ENCODE results near the gene NFIX.

The NFIX gene

GRCh38 chr19:13122275-13122878, 127.1 kb downstream of the NFIX start:
- no peak overlapping the region for H3K9ac ChIP-seq (ENCODE audit: low read depth, low read length)
- peaks cover 18% of the 10 kb centered on the region for H3K4me1 ChIP-seq (ENCODE audit: insufficient read depth, low read length)
- H3K4me3 ChIP-seq (ENCODE audit: low read length): no peak overlapping the region
- H3K27me3 ChIP-seq (ENCODE audit: insufficient read depth, low read length): no peaks in the 10 kb centered on the region
- H3K27ac ChIP-seq (ENCODE audit: low read length): no peak overlapping the region
- H3K36me3 ChIP-seq (ENCODE audit: insufficient read depth, low read depth, low read length): peaks cover 37% of the 10 kb centered on the region
- no peaks in the 10 kb centered on the region for H3K9me3 ChIP-seq (ENCODE audit: insufficient read depth, low read depth, low read length)

GRCh38 chr19:13122980-13123957, 128.0 kb downstream of the NFIX start:
- Histone ChIP-seq H3K9me3 (ENCODE audit: insufficient read depth, low read depth, low read length) (no peaks in the 10 kb centered on the region), H3K4me1 (ENCODE audit: insufficient read depth, low read length) (peaks cover 18% of the 10 kb centered on the region), H3K27ac (ENCODE audit: low read length) (no peak overlapping the region), H3K27me3 (ENCODE audit: insufficient read depth, low read length) (no peaks in the 10 kb centered on the region), H3K36me3 (ENCODE audit: insufficient read depth, low read depth, low read length) (peaks cover 37% of the 10 kb centered on the region), H3K4me3 (ENCODE audit: low read length) (no peak overlapping the region), H3K9ac (ENCODE audit: low read depth, low read length) (no peak overlapping the region; the same call in 1 of the 2 replicates)

- Histone ChIP-seq H3K27me3 (ENCODE audit: insufficient read depth, low read length) (no peaks in the 10 kb centered on the region), H3K4me1 (ENCODE audit: insufficient read depth, low read length) (no peaks in the 10 kb centered on the region), H3K4me3 (ENCODE audit: low read length) (no peak overlapping the region), H3K36me3 (ENCODE audit: insufficient read depth, low read depth, low read length) (peaks cover 15% of the 10 kb centered on the region), H3K9ac (ENCODE audit: low read depth, low read length) (no peak overlapping the region), H3K9me3 (ENCODE audit: insufficient read depth, low read depth, low read length) (no peaks in the 10 kb centered on the region; the same call in 1 of the 2 replicates), H3K27ac (ENCODE audit: low read length) (no peak overlapping the region)
Observed at GRCh38 chr19:13127051-13127450, 131.8 kb downstream of the NFIX start.

GRCh38 chr19:13127811-13128575, 132.7 kb downstream of the NFIX start:
- no peak overlapping the region for H3K27ac ChIP-seq (ENCODE audit: low read length)
- H3K36me3 ChIP-seq (ENCODE audit: insufficient read depth, low read depth, low read length): peaks cover 13% of the 10 kb centered on the region; the same call in 1 of the 2 replicates
- H3K4me1 ChIP-seq (ENCODE audit: insufficient read depth, low read length): no peaks in the 10 kb centered on the region
- no peaks in the 10 kb centered on the region; the same call in 1 of the 2 replicates for H3K9me3 ChIP-seq (ENCODE audit: insufficient read depth, low read depth, low read length)
- H3K4me3 ChIP-seq (ENCODE audit: low read length): no peak overlapping the region
- no peak overlapping the region for H3K9ac ChIP-seq (ENCODE audit: low read depth, low read length)
- H3K27me3 ChIP-seq (ENCODE audit: insufficient read depth, low read length): no peaks in the 10 kb centered on the region

- no peaks in the 10 kb centered on the region; the same call in 1 of the 2 replicates for H3K9me3 ChIP-seq (ENCODE audit: insufficient read depth, low read depth, low read length)
- H3K27me3 ChIP-seq (ENCODE audit: insufficient read depth, low read length): no peaks in the 10 kb centered on the region
- H3K27ac ChIP-seq (ENCODE audit: low read length): no peak overlapping the region
- no peak overlapping the region for H3K9ac ChIP-seq (ENCODE audit: low read depth, low read length)
- no peak overlapping the region for H3K4me3 ChIP-seq (ENCODE audit: low read length)
- H3K4me1 ChIP-seq (ENCODE audit: insufficient read depth, low read length): no peaks in the 10 kb centered on the region
- peaks cover 16% of the 10 kb centered on the region; the same call in 1 of the 2 replicates for H3K36me3 ChIP-seq (ENCODE audit: insufficient read depth, low read depth, low read length)
Observed at GRCh38 chr19:13128583-13128982, 133.3 kb downstream of the NFIX start.

- Histone ChIP-seq H3K4me1 (ENCODE audit: insufficient read depth, low read length) (no peaks in the 10 kb centered on the region), H3K36me3 (ENCODE audit: insufficient read depth, low read depth, low read length) (peaks cover 18% of the 10 kb centered on the region; the same call in 1 of the 2 replicates)
Observed at GRCh38 chr19:13129384-13129783, 134.1 kb downstream of the NFIX start.

GRCh38 chr19:13130886-13131490, 135.7 kb downstream of the NFIX start:
- H3K9ac ChIP-seq (ENCODE audit: low read depth, low read length): no peak overlapping the region
- no peaks in the 10 kb centered on the region; the same call in 1 of the 2 replicates for H3K9me3 ChIP-seq (ENCODE audit: insufficient read depth, low read depth, low read length)
- H3K4me1 ChIP-seq (ENCODE audit: insufficient read depth, low read length): no peaks in the 10 kb centered on the region
- peaks cover 34% of the 10 kb centered on the region for H3K36me3 ChIP-seq (ENCODE audit: insufficient read depth, low read depth, low read length)
- H3K27me3 ChIP-seq (ENCODE audit: insufficient read depth, low read length): no peaks in the 10 kb centered on the region
- no peak overlapping the region for H3K27ac ChIP-seq (ENCODE audit: low read length)
- H3K4me3 ChIP-seq (ENCODE audit: low read length): no peak overlapping the region

More at GRCh38 chr19:13129384-13129783, 134.1 kb downstream of the NFIX start:
- Histone ChIP-seq H3K27me3 (ENCODE audit: insufficient read depth, low read length) (no peaks in the 10 kb centered on the region), H3K9me3 (ENCODE audit: insufficient read depth, low read depth, low read length) (no peaks in the 10 kb centered on the region; the same call in 1 of the 2 replicates), H3K27ac (ENCODE audit: low read length) (no peak overlapping the region), H3K9ac (ENCODE audit: low read depth, low read length) (no peak overlapping the region), H3K4me3 (ENCODE audit: low read length) (no peak overlapping the region)

GRCh38 chr19:13132471-13133180, 137.4 kb downstream of the NFIX start:
- no peaks in the 10 kb centered on the region; the same call in 1 of the 2 replicates for H3K9me3 ChIP-seq (ENCODE audit: insufficient read depth, low read depth, low read length)
- no peak overlapping the region for H3K4me3 ChIP-seq (ENCODE audit: low read length)
- no peaks in the 10 kb centered on the region for H3K4me1 ChIP-seq (ENCODE audit: insufficient read depth, low read length)
- H3K36me3 ChIP-seq (ENCODE audit: insufficient read depth, low read depth, low read length): peaks cover 41% of the 10 kb centered on the region
- H3K27ac ChIP-seq (ENCODE audit: low read length): no peak overlapping the region
- no peaks in the 10 kb centered on the region for H3K27me3 ChIP-seq (ENCODE audit: insufficient read depth, low read length)
- no peak overlapping the region for H3K9ac ChIP-seq (ENCODE audit: low read depth, low read length)

GRCh38 chr19:13133241-13133870, 138.1 kb downstream of the NFIX start:
- no peak overlapping the region for H3K4me3 ChIP-seq (ENCODE audit: low read length)
- H3K9ac ChIP-seq (ENCODE audit: low read depth, low read length): no peak overlapping the region
- no peak overlapping the region for H3K27ac ChIP-seq (ENCODE audit: low read length)
- H3K9me3 ChIP-seq (ENCODE audit: insufficient read depth, low read depth, low read length): no peaks in the 10 kb centered on the region; the same call in 1 of the 2 replicates
- no peaks in the 10 kb centered on the region for H3K27me3 ChIP-seq (ENCODE audit: insufficient read depth, low read length)
- H3K4me1 ChIP-seq (ENCODE audit: insufficient read depth, low read length): no peaks in the 10 kb centered on the region
- H3K36me3 ChIP-seq (ENCODE audit: insufficient read depth, low read depth, low read length): peaks cover 48% of the 10 kb centered on the region

GRCh38 chr19:13134626-13135025, 139.4 kb downstream of the NFIX start:
- H3K27me3 ChIP-seq (ENCODE audit: insufficient read depth, low read length): no peaks in the 10 kb centered on the region
- H3K36me3 ChIP-seq (ENCODE audit: insufficient read depth, low read depth, low read length): peaks cover 55% of the 10 kb centered on the region
- no peak overlapping the region for H3K4me3 ChIP-seq (ENCODE audit: low read length)
- H3K9me3 ChIP-seq (ENCODE audit: insufficient read depth, low read depth, low read length): no peaks in the 10 kb centered on the region
- H3K4me1 ChIP-seq (ENCODE audit: insufficient read depth, low read length): no peaks in the 10 kb centered on the region
- no peak overlapping the region for H3K9ac ChIP-seq (ENCODE audit: low read depth, low read length)
- no peak overlapping the region for H3K27ac ChIP-seq (ENCODE audit: low read length)

Data from iPS-20b (cell line).